ENCODE results near the gene PTGS2.
"Not testable (repeated sequence)": the region's sequence is repeated elsewhere in the genome, so short reads cannot be mapped to it uniquely, and the experiment has no call there.

The PTGS2 gene

GRCh38 chr1:186669784-186670183, 10.4 kb downstream of the PTGS2 start:
- DNase-seq, result not testable (repeated sequence)

GRCh38 chr1:186664217-186664616, 16.0 kb downstream of the PTGS2 start:
- DNase-seq, result not testable (repeated sequence)

GRCh38 chr1:186662752-186663151, 17.5 kb downstream of the PTGS2 start:
- no peak for DNase-seq

GRCh38 chr1:186659890-186660341, 20.3 kb downstream of the PTGS2 start:
- DNase-seq, result no peak

- DNase-seq, result no peak
These were observed 21.2 kb downstream of the PTGS2 start for GRCh38 chr1:186658999-186659398.

GRCh38 chr1:186657481-186657880, 22.7 kb downstream of the PTGS2 start:
- no peak for DNase-seq

- no peak for DNase-seq
These were observed 24.3 kb downstream of the PTGS2 start for GRCh38 chr1:186655876-186656275.

GRCh38 chr1:186654741-186655140, 25.5 kb downstream of the PTGS2 start:
- DNase-seq, result no peak

- no peak for DNase-seq
These were observed 26.9 kb downstream of the PTGS2 start for GRCh38 chr1:186653312-186653711.

- DNase-seq, result no peak
These were observed 31.6 kb downstream of the PTGS2 start for GRCh38 chr1:186648613-186649012.

GRCh38 chr1:186647985-186648384, 32.2 kb downstream of the PTGS2 start:
- not testable (repeated sequence) for DNase-seq

GRCh38 chr1:186643614-186644013, 36.6 kb downstream of the PTGS2 start:
- DNase-seq, result no peak

- not testable (repeated sequence) for DNase-seq
These were observed 42.7 kb downstream of the PTGS2 start for GRCh38 chr1:186637567-186637966.

- no peak for DNase-seq
These were observed 43.4 kb downstream of the PTGS2 start for GRCh38 chr1:186636786-186637185.

- DNase-seq, result no peak
These were observed 45.7 kb downstream of the PTGS2 start for GRCh38 chr1:186634511-186634910.

- DNase-seq, result no peak
These were observed 47.1 kb downstream of the PTGS2 start for GRCh38 chr1:186633116-186633515.

GRCh38 chr1:186629341-186629740, 50.9 kb downstream of the PTGS2 start:
- no peak for DNase-seq

- DNase-seq, result no peak
These were observed 51.3 kb downstream of the PTGS2 start for GRCh38 chr1:186628910-186629309.

GRCh38 chr1:186627019-186627418, 53.2 kb downstream of the PTGS2 start:
- no peak for DNase-seq

- no peak for DNase-seq
These were observed 53.8 kb downstream of the PTGS2 start for GRCh38 chr1:186626356-186626932.

- no peak for DNase-seq
These were observed 56.7 kb downstream of the PTGS2 start for GRCh38 chr1:186623551-186623950.
